ENCODE data around the gene OSM.

GRCh38 chr22:30261134-30261533, 5.5 kb downstream of the OSM start:
- no peak for TF ChIP-seq CTCF (IDR thresholded peaks at IDR 0.05; ENCODE audit: low read depth, low read length)
- TF ChIP-seq EZH2phosphoT487 (IDR thresholded peaks at IDR 0.05; ENCODE audit: low read depth): no peak

Data from OCI-LY3 (cell line).